H9 (cell line): ENCODE results near the gene PLCB1. TPM values are rescaled to one million over a fixed set of nuclear protein-coding genes. Genes with fewer than 3 reads are reported as not detected.

Source experiments
- DNase-seq: peaks from one replicate; pipeline ENCODE4 v3.0.0-alpha.2; 2017
- H2AFZ ChIP-seq: one replicate; pipeline ENCODE4 v1.6.1; 2013; ENCODE audit warnings: mild to moderate bottlenecking, low read length, control low read depth, moderate library complexity
- H2AK5ac ChIP-seq: 2 replicates; pipeline ENCODE4 v1.6.1; 2013; ENCODE audit warnings: low read length, control low read depth, mixed read lengths; ENCODE audit not compliant: insufficient read length
- H2BK120ac ChIP-seq: one replicate; pipeline ENCODE4 v1.6.1; 2013; ENCODE audit warnings: low read depth, mild to moderate bottlenecking, low read length, control low read depth, inconsistent platforms; ENCODE audit not compliant: poor library complexity, severe bottlenecking
- H2BK12ac ChIP-seq: 2 replicates; pipeline ENCODE4 v1.6.1; 2013; ENCODE audit warnings: low read length, control low read depth, mixed read lengths, low read depth; ENCODE audit not compliant: insufficient read length
- H2BK15ac ChIP-seq: 2 replicates; pipeline ENCODE4 v1.6.1; 2013; ENCODE audit warnings: low read depth, low read length, control low read depth
- H2BK20ac ChIP-seq: one replicate; pipeline ENCODE4 v1.6.1; 2013; ENCODE audit warnings: low read depth, mild to moderate bottlenecking, low read length, control low read depth, inconsistent platforms; ENCODE audit not compliant: poor library complexity, severe bottlenecking
- H2BK5ac ChIP-seq: 2 replicates; pipeline ENCODE4 v1.6.1; 2013; ENCODE audit warnings: low read length, control low read depth, mixed read lengths; ENCODE audit not compliant: insufficient read length
- H3K14ac ChIP-seq: 2 replicates; pipeline ENCODE4 v1.6.1; 2013; ENCODE audit warnings: low read length, control low read depth; ENCODE audit not compliant: insufficient read depth
- H3K18ac ChIP-seq: 2 replicates; pipeline ENCODE4 v1.6.1; 2013; ENCODE audit warnings: low read depth, mild to moderate bottlenecking, mixed read lengths, low read length, control low read depth; ENCODE audit not compliant: insufficient read length
- H3K23ac ChIP-seq: 2 replicates; pipeline ENCODE4 v1.6.1; 2013; ENCODE audit warnings: low read length, control low read depth, mixed read lengths, low read depth; ENCODE audit not compliant: insufficient read length
- H3K23me2 ChIP-seq: 2 replicates; pipeline ENCODE4 v1.6.1; 2013; ENCODE audit warnings: low read depth, mild to moderate bottlenecking, mixed read lengths, low read length, control low read depth; ENCODE audit not compliant: insufficient read length, poor library complexity, severe bottlenecking
- H3K27ac ChIP-seq: 2 replicates; pipeline ENCODE4 v1.5.1; 2013; ENCODE audit warnings: low read length, control low read depth, mixed read lengths, low read depth; ENCODE audit not compliant: insufficient read length
- H3K27me3 ChIP-seq: 2 replicates; pipeline ENCODE4 v1.6.1; 2013; ENCODE audit warnings: low read length, control low read depth, inconsistent platforms; ENCODE audit not compliant: insufficient read depth
- H3K4ac ChIP-seq: 2 replicates; pipeline ENCODE4 v1.6.1; 2013; ENCODE audit warnings: low read depth, mild to moderate bottlenecking, control low read depth, inconsistent platforms, low read length, moderate library complexity
- H3K4me1 ChIP-seq: 2 replicates; pipeline ENCODE4 v1.6.1; 2013; ENCODE audit warnings: low read length, control low read depth, inconsistent platforms; ENCODE audit not compliant: insufficient read depth
- H3K4me2 ChIP-seq: 2 replicates; pipeline ENCODE4 v1.6.1; 2013; ENCODE audit warnings: low read length, control low read depth, mixed read lengths; ENCODE audit not compliant: insufficient read length, insufficient read depth
- H3K56ac ChIP-seq: 2 replicates; pipeline ENCODE4 v1.6.1; 2013; ENCODE audit warnings: low read depth, mild to moderate bottlenecking, mixed read lengths, low read length, control low read depth; ENCODE audit not compliant: insufficient read length
- H3K79me1 ChIP-seq: 2 replicates; pipeline ENCODE4 v1.6.1; 2013; ENCODE audit warnings: low read depth, mild to moderate bottlenecking, moderate library complexity, low read length, control low read depth, inconsistent platforms; ENCODE audit not compliant: insufficient read depth, poor library complexity, severe bottlenecking
- H3K79me2 ChIP-seq: 2 replicates; pipeline ENCODE4 v1.6.1; 2013; ENCODE audit warnings: low read length, control low read depth, inconsistent platforms; ENCODE audit not compliant: insufficient read depth
- H3K9ac ChIP-seq: 2 replicates; pipeline ENCODE4 v1.6.1; 2013; ENCODE audit warnings: low read length, control low read depth, mixed read lengths; ENCODE audit not compliant: insufficient read length; ENCODE audit errors: extremely low read depth
- H3K9me3 ChIP-seq: one replicate; pipeline ENCODE4 v1.6.1; 2013; ENCODE audit warnings: low read depth, low read length, inconsistent platforms; ENCODE audit not compliant: control insufficient read depth
- H3T11ph ChIP-seq: one replicate; pipeline ENCODE4 v1.6.1; 2013; ENCODE audit warnings: mild to moderate bottlenecking, low read length, control low read depth, inconsistent platforms
- H4K20me1 ChIP-seq: one replicate; pipeline ENCODE4 v1.6.1; 2013; ENCODE audit not compliant: control insufficient read depth, insufficient read length, insufficient read depth
- H4K5ac ChIP-seq: 2 replicates; pipeline ENCODE4 v1.6.1; 2013; ENCODE audit warnings: low read depth, mild to moderate bottlenecking, mixed read lengths, low read length, control low read depth; ENCODE audit not compliant: insufficient read length
- H4K8ac ChIP-seq: replicated peaks from 2 replicates; pipeline ENCODE4 v1.6.1; 2013; ENCODE audit warnings: low read length, control low read depth, mixed read lengths, low read depth; ENCODE audit not compliant: insufficient read length
- H4K91ac ChIP-seq: 2 replicates; pipeline ENCODE4 v1.6.1; 2013; ENCODE audit warnings: low read depth, mild to moderate bottlenecking, moderate library complexity, mixed read lengths, low read length, control low read depth; ENCODE audit not compliant: insufficient read length
- H3K27ac Mint-ChIP-seq, 3 experiments: 2 replicates in 2 of 3; 3 replicates in 1 of 3; pipeline ENCODE4 v1.8.0; 2020 to 2021; ENCODE audit warnings: mixed read lengths in 3 of 3, mild to moderate bottlenecking in 1 of 3, moderate library complexity in 1 of 3
- H3K27me3 Mint-ChIP-seq: 2 replicates; pipeline ENCODE4 v1.8.0; 2021; ENCODE audit warnings: low read depth, mild to moderate bottlenecking, moderate library complexity, mixed read lengths
- H3K36me3 Mint-ChIP-seq, 3 experiments: 2 replicates in 2 of 3; 3 replicates in 1 of 3; pipeline ENCODE4 v1.8.0; 2020 to 2021; ENCODE audit warnings: low read depth in 3 of 3, mixed read lengths in 3 of 3; ENCODE audit not compliant: insufficient read depth in 1 of 3
- H3K4me1 Mint-ChIP-seq, 2 experiments: 2 replicates each; pipeline ENCODE4 v1.8.0; 2020; ENCODE audit warnings: mixed read lengths in 2 of 2
- H3K4me3 Mint-ChIP-seq, 2 experiments: 2 replicates in 1 of 2; 3 replicates in 1 of 2; pipeline ENCODE4 v1.8.0; 2020 to 2021; ENCODE audit warnings: mild to moderate bottlenecking in 2 of 2, mixed read lengths in 2 of 2, moderate library complexity in 1 of 2
- H3K9me3 Mint-ChIP-seq, 2 experiments: 2 replicates in 1 of 2; 3 replicates in 1 of 2; pipeline ENCODE4 v1.8.0; 2020; ENCODE audit warnings: mild to moderate bottlenecking in 2 of 2, mixed read lengths in 2 of 2, moderate library complexity in 1 of 2
- CTCF ChIP-seq: fragments of 200-600 bp; sonication (generic); conservative IDR thresholded peaks from 3 replicates; pipeline ENCODE4 v1.8.0; 2021; ENCODE audit warnings: antibody characterized with exemption, mild to moderate bottlenecking
- WGBS: extraction: QIAGEN DNeasy Blood & Tissue Kit; methylation state at CpG from one replicate; pipeline ENCODE4 v1.1.7; 2013; ENCODE audit warnings: missing lambda C conversion rate, low lambda C conversion rate, mixed read lengths; ENCODE audit not compliant: insufficient read length; ENCODE audit errors: extremely low coverage; 5-methylcytosine and 5-hydroxymethylcytosine counted together
- total RNA-seq: library from RNA; stranded (reverse); gene quantifications from 2 replicates; pipeline ENCODE4 v1.2.1, GENCODE V29; 2021

Gene PLCB1
- total RNA-seq, 1 experiment from 2014 or later: 11.5 TPM

- Histone ChIP-seq H2BK12ac (no peak overlapping the region), H2BK20ac (no peak overlapping the region), H2AFZ (no peak overlapping the region), H3T11ph (no peak overlapping the region), H3K18ac (no peak overlapping the region), H2BK15ac (no peak overlapping the region), H2AK5ac (no peak overlapping the region), H3K27ac (no peak overlapping the region), H3K56ac (no peak overlapping the region), H3K23me2 (no peaks in the 10 kb centered on the region), H4K20me1 (peaks cover 3% of the 10 kb centered on the region), H4K5ac (no peak overlapping the region), H3K79me2 (no peaks in the 10 kb centered on the region), H3K23ac (no peak overlapping the region), H3K9me3 (no peaks in the 10 kb centered on the region), H3K4me2 (no peak overlapping the region), H3K14ac (no peak overlapping the region), H4K8ac (no peak overlapping the region), H3K79me1 (no peaks in the 10 kb centered on the region), H3K4me1 (0 out of 2 replicates have a peak, but pooled peaks cover 2% of the 10 kb centered on the region), H2BK5ac (no peak overlapping the region), H3K4ac (no peak overlapping the region), H4K91ac (no peak overlapping the region), H2BK120ac (no peak overlapping the region), H3K27me3 (no peaks in the 10 kb centered on the region), H3K9ac (no peak overlapping the region)
- H3K4me3 Mint-ChIP-seq: no peak overlapping the region
- H3K4me1 Mint-ChIP-seq: peaks cover 5 to 7% of the 10 kb centered on the region in 2 experiments
- H3K9me3 Mint-ChIP-seq: no peaks in the 10 kb centered on the region
- no peak for DNase-seq
- no peaks in the 10 kb centered on the region for H3K27me3 Mint-ChIP-seq
- no CpG with 5 or more reads among the region's 7 CpGs for WGBS
- no peaks in the 10 kb centered on the region; a peak in 1 of 7 replicates for H3K36me3 Mint-ChIP-seq
- H3K27ac Mint-ChIP-seq: 0 out of 7 replicates have a peak overlapping the region, but pooled peaks of 1 of the 3 experiments have one; percentile 1
- TF ChIP-seq CTCF: no peak
Observed at GRCh38 chr20:8671370-8671961, 539.4 kb downstream of the PLCB1 start.
